PC-3 (cell line): ENCODE results near the gene PDZRN4.

Source experiments
- CTCF ChIP-seq: fragments of 300-600 bp; sonication (generic); conservative IDR thresholded peaks from 2 replicates; pipeline ENCODE4 v1.5.1; 2017; ENCODE audit warnings: antibody characterized with exemption, low read depth, mild to moderate bottlenecking, low read length
- EZH2 ChIP-seq: fragments of 300-600 bp; sonication (generic); IDR thresholded peaks from one replicate; pipeline ENCODE4 v1.6.1; 2017; ENCODE audit warnings: antibody characterized with exemption, mild to moderate bottlenecking, low read length; ENCODE audit not compliant: unreplicated experiment
- EZH2phosphoT487 ChIP-seq: fragments of 300-600 bp; sonication (generic); IDR thresholded peaks from 2 replicates; pipeline ENCODE4 v1.6.1; 2018; ENCODE audit warnings: mild to moderate bottlenecking, antibody characterized with exemption, low read length, borderline replicate concordance

GRCh38 chr12:41510470-41510869, 322.4 kb downstream of the PDZRN4 start:
- no peak for TF ChIP-seq CTCF
- TF ChIP-seq EZH2phosphoT487: no peak
- TF ChIP-seq EZH2: no peak
